ENCODE results near the gene CHAC1. TPM values are rescaled to one million over a fixed set of nuclear protein-coding genes. Genes with fewer than 3 reads are reported as not detected.

Gene CHAC1
- total RNA-seq, 2 donors from 2014 or later, result 6.8 to 9.0 TPM

DNA sequence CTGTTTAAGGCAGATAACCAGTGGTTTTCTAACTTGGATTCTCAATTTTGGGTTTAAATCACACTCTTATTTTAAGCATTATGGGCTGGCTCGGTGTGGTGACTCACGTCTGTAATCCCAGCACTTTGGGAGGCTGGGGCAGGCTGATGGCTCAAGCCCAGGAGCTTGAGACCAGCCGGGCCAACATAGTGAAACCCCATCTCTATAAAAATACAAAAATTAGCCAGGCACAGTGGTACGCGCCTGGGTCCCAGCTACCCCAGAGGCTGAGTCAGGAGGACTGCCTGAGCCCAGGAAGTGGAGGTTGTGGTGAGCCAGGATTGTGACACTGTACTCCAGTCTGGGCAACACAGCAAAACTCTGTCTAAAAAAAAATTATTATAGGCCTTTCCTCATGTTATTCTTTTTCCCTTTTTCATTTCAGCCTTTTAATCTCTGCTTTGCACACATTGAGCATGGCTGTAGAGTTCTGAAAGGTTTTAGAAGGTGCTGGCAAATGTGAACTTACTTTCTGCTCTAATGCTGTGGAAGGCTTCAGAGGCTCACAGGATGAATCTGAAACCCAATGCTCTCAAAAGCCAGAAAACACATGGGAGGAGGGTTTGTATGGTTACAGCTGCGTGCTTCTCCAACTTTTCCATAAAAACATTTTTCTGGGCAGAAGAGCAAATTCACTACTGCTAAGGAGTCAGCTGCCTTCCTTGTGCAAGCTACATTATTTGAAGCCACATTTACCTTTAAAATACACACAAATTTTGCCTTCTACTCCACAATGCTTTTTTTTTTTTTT lies 32.5 kb downstream of the CHAC1 start:
- H3K9me3 Mint-ChIP-seq, result no peaks in the 10 kb centered on the region
- no peak overlapping the region for H3K27ac ChIP-seq (ENCODE audit: low read depth, low read length)
- H3K9ac ChIP-seq (ENCODE audit: extremely low read depth, low read length, poor library complexity, severe bottlenecking), result no peak overlapping the region

DNA sequence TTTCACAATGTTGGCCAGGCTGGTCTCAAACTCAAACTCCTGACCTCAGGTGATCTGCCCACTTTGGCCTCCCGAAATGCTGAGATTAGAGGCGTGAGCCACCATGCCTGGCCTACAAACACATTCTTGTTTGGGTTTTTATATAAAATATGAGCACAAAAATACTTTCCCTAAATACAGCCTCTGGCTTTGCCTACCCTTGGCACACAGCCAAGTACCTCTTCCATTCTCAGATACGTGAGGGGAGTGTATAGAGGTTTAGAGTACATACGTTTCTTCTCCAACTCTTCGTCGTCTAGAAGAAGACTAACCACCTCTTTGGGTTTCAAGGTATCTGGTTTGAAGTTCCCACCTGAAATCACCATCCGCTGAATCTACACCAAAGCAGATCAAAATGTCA lies 33.5 kb downstream of the CHAC1 start:
- H3K27ac ChIP-seq (ENCODE audit: low read depth, low read length), result no peak overlapping the region
- Mint-ChIP-seq H3K27ac (no peak overlapping the region), H3K36me3 (ENCODE audit: low read depth) (peaks cover 85% of the 10 kb centered on the region), H3K27me3 (ENCODE audit: insufficient read depth) (no peaks in the 10 kb centered on the region), H3K9me3 (no peaks in the 10 kb centered on the region), H3K4me1 (peaks cover 7% of the 10 kb centered on the region), H3K4me3 (no peak overlapping the region)
- peaks cover 6% of the 10 kb centered on the region for H3K9me3 ChIP-seq (ENCODE audit: control insufficient read depth, low read length)
- peaks cover 85% of the 10 kb centered on the region for H3K36me3 ChIP-seq (ENCODE audit: control insufficient read depth, insufficient read depth, low read length)
- no peaks in the 10 kb centered on the region for H3K27me3 ChIP-seq (ENCODE audit: control insufficient read depth, insufficient read depth, low read length, poor library complexity, severe bottlenecking)
- 94% methylated on average over 7 of the region's 7 CpGs for WGBS, 2 experiments (ENCODE audit: insufficient coverage in 1 of 2, insufficient read length in 1 of 2)
- TF ChIP-seq, protein P1, sequence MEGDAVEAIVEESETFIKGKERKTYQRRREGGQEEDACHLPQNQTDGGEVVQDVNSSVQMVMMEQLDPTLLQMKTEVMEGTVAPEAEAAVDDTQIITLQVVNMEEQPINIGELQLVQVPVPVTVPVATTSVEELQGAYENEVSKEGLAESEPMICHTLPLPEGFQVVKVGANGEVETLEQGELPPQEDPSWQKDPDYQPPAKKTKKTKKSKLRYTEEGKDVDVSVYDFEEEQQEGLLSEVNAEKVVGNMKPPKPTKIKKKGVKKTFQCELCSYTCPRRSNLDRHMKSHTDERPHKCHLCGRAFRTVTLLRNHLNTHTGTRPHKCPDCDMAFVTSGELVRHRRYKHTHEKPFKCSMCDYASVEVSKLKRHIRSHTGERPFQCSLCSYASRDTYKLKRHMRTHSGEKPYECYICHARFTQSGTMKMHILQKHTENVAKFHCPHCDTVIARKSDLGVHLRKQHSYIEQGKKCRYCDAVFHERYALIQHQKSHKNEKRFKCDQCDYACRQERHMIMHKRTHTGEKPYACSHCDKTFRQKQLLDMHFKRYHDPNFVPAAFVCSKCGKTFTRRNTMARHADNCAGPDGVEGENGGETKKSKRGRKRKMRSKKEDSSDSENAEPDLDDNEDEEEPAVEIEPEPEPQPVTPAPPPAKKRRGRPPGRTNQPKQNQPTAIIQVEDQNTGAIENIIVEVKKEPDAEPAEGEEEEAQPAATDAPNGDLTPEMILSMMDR (conservative IDR thresholded peaks at IDR 0.05), result no peak
- H3K4me1 ChIP-seq (ENCODE audit: control insufficient read depth, insufficient read depth, low read length), result no peaks in the 10 kb centered on the region
- H3K9ac ChIP-seq (ENCODE audit: extremely low read depth, low read length, poor library complexity, severe bottlenecking), result no peak overlapping the region
- DNase-seq, result no peak
- H3K4me3 ChIP-seq (ENCODE audit: low read length), result no peak overlapping the region

More for the DNA sequence above, 32.5 kb downstream of the CHAC1 start:
- no peaks in the 10 kb centered on the region for H3K27me3 ChIP-seq (ENCODE audit: control insufficient read depth, insufficient read depth, low read length, poor library complexity, severe bottlenecking)
- peaks cover 94% of the 10 kb centered on the region for H3K36me3 ChIP-seq (ENCODE audit: control insufficient read depth, insufficient read depth, low read length)
- no peak overlapping the region for H3K27ac Mint-ChIP-seq
- H3K27me3 Mint-ChIP-seq (ENCODE audit: insufficient read depth), result no peaks in the 10 kb centered on the region
- H3K4me3 Mint-ChIP-seq, result no peak overlapping the region
- H3K4me3 ChIP-seq (ENCODE audit: low read length), result no peak overlapping the region
- no peaks in the 10 kb centered on the region for H3K4me1 ChIP-seq (ENCODE audit: control insufficient read depth, insufficient read depth, low read length)
- H3K36me3 Mint-ChIP-seq (ENCODE audit: low read depth), result peaks cover 88% of the 10 kb centered on the region
- no peaks in the 10 kb centered on the region for H3K4me1 Mint-ChIP-seq
- TF ChIP-seq, protein P1 (conservative IDR thresholded peaks at IDR 0.05), result no peak
- WGBS, 2 experiments (ENCODE audit: insufficient coverage in 1 of 2, insufficient read length in 1 of 2), result 96 to 97% methylated on average over 4 to 6 of the region's 6 CpGs
- peaks cover 5% of the 10 kb centered on the region for H3K9me3 ChIP-seq (ENCODE audit: control insufficient read depth, low read length)
- DNase-seq, result no peak

DNA sequence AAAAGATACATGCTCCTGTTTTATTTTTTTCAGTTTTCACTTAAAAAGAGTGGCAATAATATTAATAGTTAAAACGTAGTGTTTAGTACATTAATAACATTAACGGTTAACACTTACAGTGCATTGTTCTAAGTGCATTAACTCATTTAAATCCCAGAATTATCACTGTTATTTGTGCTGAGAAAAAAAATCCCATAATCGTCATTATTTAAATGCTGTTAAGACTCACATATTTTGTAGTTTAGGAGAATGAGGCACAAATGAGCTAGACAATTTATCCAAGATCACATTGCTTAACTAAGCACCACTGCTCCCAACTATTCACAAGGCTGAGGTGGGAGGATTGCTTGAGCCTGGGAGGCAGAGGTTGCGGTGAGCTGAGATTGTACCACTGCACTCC lies 34.9 kb downstream of the CHAC1 start:
- Histone ChIP-seq H3K4me3 (ENCODE audit: low read length) (no peak overlapping the region), H3K36me3 (ENCODE audit: control insufficient read depth, insufficient read depth, low read length) (peaks cover 85% of the 10 kb centered on the region), H3K9me3 (ENCODE audit: control insufficient read depth, low read length) (peaks cover 6% of the 10 kb centered on the region), H3K9ac (ENCODE audit: extremely low read depth, low read length, poor library complexity, severe bottlenecking) (no peak overlapping the region), H3K27me3 (ENCODE audit: control insufficient read depth, insufficient read depth, low read length, poor library complexity, severe bottlenecking) (no peaks in the 10 kb centered on the region), H3K27ac (ENCODE audit: low read depth, low read length) (no peak overlapping the region), H3K4me1 (ENCODE audit: control insufficient read depth, insufficient read depth, low read length) (peaks cover 6% of the 10 kb centered on the region)
- DNase-seq, result no peak
- Mint-ChIP-seq H3K4me1 (peaks cover 10% of the 10 kb centered on the region), H3K9me3 (no peaks in the 10 kb centered on the region), H3K4me3 (no peak overlapping the region), H3K27ac (no peak overlapping the region), H3K27me3 (ENCODE audit: insufficient read depth) (no peaks in the 10 kb centered on the region), H3K36me3 (ENCODE audit: low read depth) (peaks cover 77% of the 10 kb centered on the region)
- TF ChIP-seq, protein P1 (conservative IDR thresholded peaks at IDR 0.05), result no peak
- WGBS, 2 experiments (ENCODE audit: insufficient coverage in 1 of 2, insufficient read length in 1 of 2), result 100% methylated on average over 1 to 3 of the region's 4 CpGs

Measured in endodermal cell (in vitro differentiated cells).